Transverse colon (tissue), 4 donors: ENCODE measurements around the gene CRYBG2. TPM values are rescaled to one million over a fixed set of nuclear protein-coding genes. Genes with fewer than 3 reads are reported as not detected.

Source experiments
- DNase-seq: peaks from one replicate; pipeline ENCODE4 v3.0.0-alpha.2; 2019
- H3K27ac ChIP-seq, 4 donors: fragments of 200-600 bp; sonication (generic); 2 replicates each; pipeline ENCODE4 v1.5.1; 2016 to 2018; ENCODE audit warnings: inconsistent platforms in 4 of 4
- H3K27me3 ChIP-seq: fragments of 200-600 bp; sonication (generic); 2 replicates; pipeline ENCODE4 v1.5.1; 2017; ENCODE audit warnings: inconsistent platforms
- H3K36me3 ChIP-seq, 4 donors: fragments of 200-600 bp; sonication (generic); 2 replicates each; pipeline ENCODE4 v1.5.1; 2017 to 2019; ENCODE audit warnings: inconsistent platforms in 4 of 4
- H3K4me1 ChIP-seq, 4 donors: fragments of 200-600 bp; sonication (generic); 2 replicates each; pipeline ENCODE4 v1.5.1; 2017 to 2020; ENCODE audit warnings: inconsistent platforms in 4 of 4
- H3K4me3 ChIP-seq, 4 donors: fragments of 200-600 bp; sonication (generic); 1 replicate in 1 of 4; 2 replicates in 3 of 4; pipeline versions ENCODE4 v1.5.1 to v1.6.1; 2017 to 2019; ENCODE audit warnings: inconsistent platforms in 4 of 4
- H3K9me3 ChIP-seq, 2 donors: fragments of 200-600 bp; sonication (generic); 2 replicates each; pipeline ENCODE4 v1.5.1; 2017 to 2019; ENCODE audit warnings: inconsistent platforms in 2 of 2
- EP300 ChIP-seq: sonication (generic); formaldehyde crosslinking; IDR thresholded peaks from one replicate; pipeline ENCODE4 v1.6.1; 2017; ENCODE audit warnings: antibody characterized with exemption, low read depth
- POLR2A ChIP-seq: fragments of 450-650 bp; IDR thresholded peaks from one replicate; pipeline ENCODE4 v1.6.1; 2016; ENCODE audit warnings: antibody characterized with exemption, mild to moderate bottlenecking, moderate library complexity
- POLR2AphosphoS5 ChIP-seq, 3 donors: sonication (generic); formaldehyde crosslinking; IDR thresholded peaks; one replicate each; pipeline ENCODE4 v1.6.1; 2016; ENCODE audit warnings: antibody characterized with exemption in 3 of 3
- WGBS, 2 donors: methylation state at CpG; one replicate each; pipeline ENCODE4 v1.1.5; 2018; ENCODE audit warnings: low coverage in 1 of 2; 5-methylcytosine and 5-hydroxymethylcytosine counted together
- in situ Hi-C, 4 donors: fragments of 200-750 bp; cut with MboI; loops; one replicate each; pipeline versions ENCODE4 v1.15.0 to v1.15.1; 2017; ENCODE audit warnings: low sequenced_read_pairs in 3 of 4, low pct_ligation_motif_present in 1 of 4, low pct_unique_long_range_greater_than_20kb in 1 of 4
- intact Hi-C: fragments of 100-400 bp; cut with DNase I; formaldehyde crosslinking; loops from one replicate; pipeline ENCODE4 v1.15.1; 2023; ENCODE audit warnings: low total_unique reads
- total RNA-seq, 4 donors: library from RNA; depleted of rRNA; stranded (reverse); fragments of >200 nt; gene quantifications; one replicate each; pipeline ENCODE4 v1.1.0, GENCODE V29; 2016
- TF ChIP-seq, protein P1 (sequence below), 5 experiments: fragments of 200-600 bp in 3 of 5; fragments of 450-650 bp in 2 of 5; sonication (generic) in 3 of 5; IDR thresholded peaks; 1 replicate in 2 of 5; 2 replicates in 3 of 5; pipeline ENCODE4 v1.5.1; 2016 to 2017; ENCODE audit warnings: antibody characterized with exemption in 5 of 5, inconsistent platforms in 3 of 5, mild to moderate bottlenecking in 2 of 5, moderate library complexity in 1 of 5

Gene CRYBG2
- total RNA-seq, 4 donors from 2014 or later: 2.8 to 41.9 (median 22.3) TPM

DNA sequence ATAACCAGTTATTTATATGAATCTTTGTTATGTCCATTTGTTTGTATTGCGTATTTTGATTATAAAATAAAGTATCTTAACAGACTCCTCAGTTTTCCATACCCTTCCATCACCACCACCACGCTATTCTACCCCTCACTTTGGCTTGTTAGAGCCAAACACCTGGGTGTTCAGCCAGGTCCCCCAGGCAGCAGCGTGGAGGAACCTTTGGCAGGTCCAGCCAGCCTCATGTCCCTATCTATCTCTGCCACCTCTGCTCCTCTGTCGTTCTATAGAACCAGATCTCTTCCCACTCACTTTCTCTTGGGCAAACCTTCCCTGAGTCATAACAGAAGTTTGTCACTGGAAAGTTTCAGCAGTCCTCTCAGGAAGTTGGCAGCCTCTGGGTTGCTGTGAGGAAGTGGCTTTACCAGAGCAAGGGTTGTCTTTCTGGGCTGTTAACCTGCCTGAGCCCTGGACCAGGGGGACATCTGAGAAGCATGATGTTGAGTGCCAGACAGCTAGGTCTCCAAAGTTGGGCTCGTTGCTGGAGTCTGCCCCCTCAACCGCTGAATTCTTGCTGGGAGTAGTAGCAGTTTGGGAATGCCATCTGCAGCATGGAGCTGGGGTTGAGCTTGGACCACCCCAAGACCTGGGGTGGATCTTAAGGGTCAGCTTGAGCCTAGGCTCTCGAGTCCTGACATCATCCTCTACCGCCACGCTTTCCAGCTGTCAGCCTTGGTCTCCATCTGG lies 75.0 kb downstream of the CRYBG2 start:
- peak; percentile 62 for DNase-seq
- H3K4me3 ChIP-seq: peak overlapping the region in 3 of 4 donors; percentile 71 to 85 (median 76)
- no peaks in the 10 kb centered on the region for H3K27me3 ChIP-seq
- intact Hi-C loops (loop anchor here (2.0 kb wide), 1 partner anchor 42 kb away; no protein-coding TSS in a partner anchor), in situ Hi-C loops (loop anchor here in 3 of 4 donors (5.0 to 10.0 kb wide), 2 partner anchors 43 to 46 kb away; no protein-coding TSS in a partner anchor)
- no peaks in the 10 kb centered on the region for H3K36me3 ChIP-seq
- H3K27ac ChIP-seq: peak overlapping the region; percentile 93 to 98 (median 96)
- TF ChIP-seq POLR2A: peak; percentile 40
- TF ChIP-seq, protein P1, sequence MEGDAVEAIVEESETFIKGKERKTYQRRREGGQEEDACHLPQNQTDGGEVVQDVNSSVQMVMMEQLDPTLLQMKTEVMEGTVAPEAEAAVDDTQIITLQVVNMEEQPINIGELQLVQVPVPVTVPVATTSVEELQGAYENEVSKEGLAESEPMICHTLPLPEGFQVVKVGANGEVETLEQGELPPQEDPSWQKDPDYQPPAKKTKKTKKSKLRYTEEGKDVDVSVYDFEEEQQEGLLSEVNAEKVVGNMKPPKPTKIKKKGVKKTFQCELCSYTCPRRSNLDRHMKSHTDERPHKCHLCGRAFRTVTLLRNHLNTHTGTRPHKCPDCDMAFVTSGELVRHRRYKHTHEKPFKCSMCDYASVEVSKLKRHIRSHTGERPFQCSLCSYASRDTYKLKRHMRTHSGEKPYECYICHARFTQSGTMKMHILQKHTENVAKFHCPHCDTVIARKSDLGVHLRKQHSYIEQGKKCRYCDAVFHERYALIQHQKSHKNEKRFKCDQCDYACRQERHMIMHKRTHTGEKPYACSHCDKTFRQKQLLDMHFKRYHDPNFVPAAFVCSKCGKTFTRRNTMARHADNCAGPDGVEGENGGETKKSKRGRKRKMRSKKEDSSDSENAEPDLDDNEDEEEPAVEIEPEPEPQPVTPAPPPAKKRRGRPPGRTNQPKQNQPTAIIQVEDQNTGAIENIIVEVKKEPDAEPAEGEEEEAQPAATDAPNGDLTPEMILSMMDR (IDR thresholded peaks at IDR 0.05): no peak
- peak in 2 of 3 donors; percentile 37 to 39 for TF ChIP-seq POLR2AphosphoS5 (IDR thresholded peaks at IDR 0.05)
- TF ChIP-seq EP300: peak; percentile 30
- H3K9me3 ChIP-seq: no peaks in the 10 kb centered on the region
- H3K4me1 ChIP-seq: peaks cover 40 to 70% (median 56%) of the 10 kb centered on the region in 4 donors
- WGBS, 2 donors: 26 to 50% methylated on average over 1 to 9 of the region's 9 CpGs

DNA sequence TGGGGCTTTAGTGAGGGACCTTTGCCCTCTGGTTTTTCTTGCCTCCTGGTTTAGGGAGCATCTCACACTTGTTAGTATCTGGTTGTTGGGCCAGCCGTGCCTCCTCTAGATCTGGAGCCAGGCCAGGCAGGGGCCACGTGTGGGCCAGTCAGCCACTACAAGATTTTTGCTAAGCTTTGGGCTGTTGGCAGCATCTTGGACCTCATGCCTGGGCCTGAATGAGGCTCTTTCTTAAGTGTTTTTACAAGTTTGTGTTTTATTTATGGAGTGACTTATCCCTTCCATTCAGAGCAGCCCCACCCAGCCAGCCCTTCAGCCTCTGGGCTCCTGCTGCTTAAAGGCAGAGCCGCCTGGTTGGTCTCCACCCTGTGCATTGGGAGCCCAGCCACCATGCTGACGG lies 75.6 kb downstream of the CRYBG2 start:
- DNase-seq: peak; percentile 90
- TF ChIP-seq, protein P1 (IDR thresholded peaks at IDR 0.05): no peak
- no peak for TF ChIP-seq EP300
- TF ChIP-seq POLR2A: peak; percentile 31
- TF ChIP-seq POLR2AphosphoS5 (IDR thresholded peaks at IDR 0.05): peak; percentile 3 to 38 (median 16)
- no peaks in the 10 kb centered on the region for H3K27me3 ChIP-seq
- intact Hi-C loops: loop anchor here (2.0 kb wide), 1 partner anchor 42 kb away; no protein-coding TSS in a partner anchor
- H3K4me1 ChIP-seq: peaks cover 40 to 70% (median 56%) of the 10 kb centered on the region in 4 donors
- 28 to 32% methylated on average over 4 of the region's 4 CpGs for WGBS, 2 donors
- H3K36me3 ChIP-seq: no peaks in the 10 kb centered on the region
- in situ Hi-C loops: loop anchor here in 3 of 4 donors (5.0 to 10.0 kb wide), 2 partner anchors 44 to 46 kb away; no protein-coding TSS in a partner anchor
- H3K27ac ChIP-seq: peak overlapping the region; percentile 93 to 98 (median 96)
- no peaks in the 10 kb centered on the region for H3K9me3 ChIP-seq
- H3K4me3 ChIP-seq: no peak overlapping the region

DNA sequence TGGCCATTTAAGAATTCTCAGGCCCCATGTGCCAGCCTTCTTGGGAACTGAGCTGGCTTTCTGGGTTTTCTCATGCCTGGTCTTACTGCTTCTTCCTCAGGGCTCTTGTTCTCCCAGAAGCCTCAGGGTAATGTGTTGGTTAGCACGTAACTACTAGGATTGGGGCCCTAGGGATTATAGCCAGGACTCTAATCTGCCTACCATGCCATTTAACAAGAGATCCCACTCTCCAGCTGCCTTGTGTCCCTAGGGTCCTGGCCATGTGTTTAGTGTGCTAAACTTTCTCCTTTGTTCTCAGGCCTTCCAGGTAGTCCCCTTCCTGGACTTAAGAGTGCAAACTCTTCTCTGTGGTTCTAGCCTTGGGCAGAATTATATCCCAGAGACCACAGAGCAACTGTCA lies 76.2 kb downstream of the CRYBG2 start:
- H3K4me1 ChIP-seq: peaks cover 40 to 70% (median 56%) of the 10 kb centered on the region in 4 donors
- no peak overlapping the region for H3K4me3 ChIP-seq
- intact Hi-C loops (loop anchor here (2.0 kb wide), 1 partner anchor 43 kb away; no protein-coding TSS in a partner anchor), in situ Hi-C loops (loop anchor here in 3 of 4 donors (5.0 to 10.0 kb wide), 2 partner anchors 45 to 47 kb away; no protein-coding TSS in a partner anchor)
- no peaks in the 10 kb centered on the region for H3K9me3 ChIP-seq
- H3K27me3 ChIP-seq: no peaks in the 10 kb centered on the region
- peak overlapping the region; percentile 93 to 98 (median 96) for H3K27ac ChIP-seq
- no peaks in the 10 kb centered on the region for H3K36me3 ChIP-seq
- TF ChIP-seq EP300 (no peak), POLR2A (no peak), POLR2AphosphoS5 (IDR thresholded peaks at IDR 0.05) (no peak)
- TF ChIP-seq, protein P1 (IDR thresholded peaks at IDR 0.05): no peak
- no peak for DNase-seq
- WGBS, 2 donors: 65% methylated on average over 1 of the region's 1 CpG; no CpG with 5 or more reads in 1 of the 2 donors

DNA sequence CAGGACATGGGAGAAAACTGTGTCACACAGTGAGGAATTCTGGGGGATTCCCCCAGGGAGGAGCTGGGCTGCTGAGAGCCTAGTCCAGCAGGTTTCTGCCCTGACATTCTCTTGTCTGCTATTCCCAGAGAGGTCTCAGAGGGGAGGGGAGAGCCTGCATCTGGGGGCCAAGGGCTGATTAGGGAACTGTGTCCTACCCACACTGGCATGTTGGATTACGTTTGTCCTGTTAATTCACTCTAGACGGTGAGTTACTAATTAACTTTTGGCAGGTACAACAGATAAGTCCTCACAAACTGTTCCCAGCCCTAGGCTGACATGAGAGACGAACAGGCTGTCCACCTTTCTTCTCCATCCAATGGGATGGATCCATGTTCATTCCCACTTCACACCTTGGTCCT lies 76.7 kb downstream of the CRYBG2 start:
- peak; percentile 51 for DNase-seq
- no peaks in the 10 kb centered on the region for H3K27me3 ChIP-seq
- H3K4me1 ChIP-seq: peaks cover 40 to 66% (median 56%) of the 10 kb centered on the region in 4 donors
- intact Hi-C loops: no loop called here
- H3K27ac ChIP-seq: peak overlapping the region; percentile 93 to 98 (median 96)
- in situ Hi-C loops: loop anchor here in 3 of 4 donors (5.0 to 10.0 kb wide), 2 partner anchors 45 to 48 kb away; no protein-coding TSS in a partner anchor
- H3K4me3 ChIP-seq: no peak overlapping the region
- WGBS, 2 donors: 60 to 64% methylated on average over 1 to 3 of the region's 3 CpGs
- TF ChIP-seq POLR2AphosphoS5 (IDR thresholded peaks at IDR 0.05): peak in 2 of 3 donors; percentile 54 to 77
- TF ChIP-seq, protein P1 (IDR thresholded peaks at IDR 0.05): no peak
- TF ChIP-seq EP300: no peak
- peak; percentile 66 for TF ChIP-seq POLR2A
- no peaks in the 10 kb centered on the region for H3K9me3 ChIP-seq
- no peaks in the 10 kb centered on the region for H3K36me3 ChIP-seq
